Endothelial cell of umbilical vein (primary cell): Measurements from ENCODE around the gene STX16. TPM values are rescaled to one million over a fixed set of nuclear protein-coding genes. Genes with fewer than 3 reads are reported as not detected.

ENCODE experiments used
- BruUV-seq: library from RNA; stranded (reverse); fragments of 400-500 nt; replicated peaks from 2 replicates; lab custom pipeline; 2021; lab: Mats Ljungman, UMichigan
- CTCF ChIA-PET: fragments of 300-600, 350-600 bp; sonication (Branson Sonifier 250); formaldehyde crosslinking; loops from one replicate; lab custom pipeline; 2021; ENCODE audit warnings: antibody characterized with exemption, inconsistent platforms; lab: Charles Lee
- POLR2A ChIA-PET: fragments of 300-600, 350-600 bp; sonication (Branson Sonifier 250); formaldehyde crosslinking; loops from one replicate; lab custom pipeline; 2021; ENCODE audit warnings: antibody characterized with exemption, inconsistent platforms; lab: Charles Lee
- DNase-seq: peaks from one replicate; pipeline ENCODE4 v3.0.0-alpha.2; 2011; ENCODE audit warnings: low read depth, low spot score
- FAIRE-seq: peaks from 2 replicates; lab custom pipeline; 2011; peaks lifted over from hg19 to GRCh38; lab: Jason Lieb, UNC
- H2AFZ ChIP-seq: 2 replicates; pipeline ENCODE4 v1.6.0; 2012; ENCODE audit warnings: low read depth, low read length, control low read depth, inconsistent platforms
- H3K27ac ChIP-seq: 2 replicates; pipeline ENCODE4 v1.5.1; 2011; ENCODE audit warnings: low read depth, mild to moderate bottlenecking, control low read depth, low read length, moderate library complexity; ENCODE audit not compliant: insufficient read depth
- H3K27me3 ChIP-seq, 2 experiments: 2 replicates each; pipeline versions ENCODE4 v1.6.0 to v1.6.1; 2011; ENCODE audit warnings: low read length in 2 of 2, mixed read lengths in 1 of 2; ENCODE audit not compliant: control insufficient read depth in 2 of 2, insufficient read depth in 2 of 2
- H3K36me3 ChIP-seq, 2 experiments: 2 replicates in 1 of 2; 3 replicates in 1 of 2; pipeline ENCODE4 v1.5.1; 2011; ENCODE audit warnings: low read length in 2 of 2, mild to moderate bottlenecking in 1 of 2, moderate library complexity in 1 of 2; ENCODE audit not compliant: control insufficient read depth in 2 of 2, insufficient read depth in 2 of 2; ENCODE audit errors: extremely low read depth in 1 of 2
- H3K4me1 ChIP-seq: 3 replicates; pipeline ENCODE4 v1.5.1; 2011; ENCODE audit warnings: mild to moderate bottlenecking, low read length; ENCODE audit not compliant: control insufficient read depth, insufficient read depth; ENCODE audit errors: extremely low read depth
- H3K4me2 ChIP-seq: 2 replicates; pipeline ENCODE4 v1.6.1; 2011; ENCODE audit warnings: low read length, control low read depth, mixed read lengths; ENCODE audit not compliant: insufficient read depth
- H3K4me3 ChIP-seq, 3 experiments: fragments of 200-600 bp in 1 of 3; sonication (generic), shearing (Covaris generic) in 1 of 3; replicated peaks in 1 of 3; 2 replicates each; pipeline ENCODE4 v1.5.1; 2011 to 2016; ENCODE audit warnings: control low read depth in 3 of 3, low read length in 3 of 3, mild to moderate bottlenecking in 2 of 3, inconsistent platforms in 1 of 3, low read depth in 1 of 3, moderate library complexity in 1 of 3; ENCODE audit not compliant: insufficient read depth in 1 of 3
- H3K79me2 ChIP-seq: 2 replicates; pipeline ENCODE4 v1.6.0; 2012; ENCODE audit warnings: low read length, inconsistent platforms; ENCODE audit not compliant: control insufficient read depth, insufficient read depth
- H3K9ac ChIP-seq: replicated peaks from 2 replicates; pipeline ENCODE3; 2011; ENCODE audit warnings: low read length, control low read depth; ENCODE audit not compliant: insufficient read depth; ENCODE audit errors: extremely low read depth
- H3K9me1 ChIP-seq: replicated peaks from 3 replicates; pipeline ENCODE4 v1.6.0; 2011; ENCODE audit warnings: mild to moderate bottlenecking, low read length; ENCODE audit not compliant: control insufficient read depth, insufficient read depth; ENCODE audit errors: extremely low read depth
- H3K9me3 ChIP-seq: replicated peaks from 2 replicates; pipeline ENCODE4 v1.5.1; 2012; ENCODE audit warnings: low read length, inconsistent platforms; ENCODE audit not compliant: control insufficient read depth, insufficient read depth
- H4K20me1 ChIP-seq: replicated peaks from 2 replicates; pipeline ENCODE3; 2011; ENCODE audit warnings: mild to moderate bottlenecking, low read length; ENCODE audit not compliant: control insufficient read depth, insufficient read depth; ENCODE audit errors: extremely low read depth
- EZH2 ChIP-seq: IDR thresholded peaks from 2 replicates; pipeline ENCODE4 v1.6.1; 2012; ENCODE audit warnings: borderline replicate concordance, low read depth, mild to moderate bottlenecking, moderate library complexity, low read length, inconsistent platforms; ENCODE audit not compliant: severe bottlenecking
- FOS ChIP-seq: IDR thresholded peaks from 2 replicates; pipeline ENCODE4 v1.6.1; 2011; ENCODE audit warnings: mild to moderate bottlenecking, low read length, moderate library complexity, borderline replicate concordance; ENCODE audit not compliant: insufficient read depth
- GATA2 ChIP-seq: IDR thresholded peaks from 2 replicates; pipeline ENCODE4 v1.7.0; 2011; ENCODE audit warnings: low read depth, mild to moderate bottlenecking, moderate library complexity, mixed read lengths, low read length; ENCODE audit not compliant: insufficient read length, insufficient read depth
- JUN ChIP-seq: IDR thresholded peaks from 2 replicates; pipeline ENCODE4 v1.6.1; 2011; ENCODE audit warnings: borderline replicate concordance, low read depth; ENCODE audit not compliant: insufficient read length, insufficient read depth
- MYC ChIP-seq: IDR thresholded peaks from one replicate; pipeline ENCODE4 v1.6.1; 2011; ENCODE audit warnings: mild to moderate bottlenecking, low read depth, low read length
- POLR2A ChIP-seq: IDR thresholded peaks from 2 replicates; pipeline ENCODE4 v1.6.1; 2012; ENCODE audit warnings: low read depth, mild to moderate bottlenecking, control low read depth, low read length
- POLR2AphosphoS5 ChIP-seq: IDR thresholded peaks from 2 replicates; pipeline ENCODE4 v1.6.1; 2012; ENCODE audit warnings: low read depth, mild to moderate bottlenecking, control low read depth, low read length, moderate library complexity; ENCODE audit not compliant: insufficient read depth
- dilution Hi-C: fragments of 300-500 bp; cut with MboI; formaldehyde crosslinking; loops from one replicate; pipeline ENCODE4 v1.15.0; 2019; ENCODE audit warnings: low sequenced_read_pairs; ENCODE audit not compliant: extremely low pct_ligation_motif_present
- intact Hi-C: fragments of 100-400 bp; cut with micrococcal nuclease; formaldehyde crosslinking; loops from one replicate; pipeline ENCODE4 v1.10.0; 2022
- polyA plus RNA-seq, 4 experiments: library from polyadenylated mRNA; depleted of rRNA in 3 of 4; stranded (reverse) in 3 of 4; unstranded in 1 of 4; fragments of >200 nt; gene quantifications; 2 replicates each; pipeline versions ENCODE4 v1.2.1 to v1.2.3, GENCODE V29; 2011 to 2012; ENCODE audit warnings: missing spikeins in 1 of 4
- total RNA-seq: library from RNA; stranded (reverse); gene quantifications from 2 replicates; pipeline ENCODE4 v1.2.3, GENCODE V29; 2021
- TF ChIP-seq, protein P1 (sequence below): IDR thresholded peaks from 2 replicates; pipeline ENCODE4 v1.6.1; 2011; ENCODE audit not compliant: insufficient read depth, insufficient read length
- TF ChIP-seq, protein P2 (sequence below), 2 donors: IDR thresholded peaks; 1 replicate in 1 of 2; 2 replicates in 1 of 2; pipeline ENCODE4 v1.5.1; 2011; ENCODE audit warnings: low read length in 2 of 2, mild to moderate bottlenecking in 2 of 2, moderate library complexity in 2 of 2, control low read depth in 1 of 2, inconsistent platforms in 1 of 2, low read depth in 1 of 2; ENCODE audit not compliant: insufficient read depth in 1 of 2; ENCODE audit errors: extremely low read depth in 1 of 2

Gene STX16
- total and polyA plus RNA-seq, 2 donors (not counting 3 experiments of a cell fraction or from before 2014, with no cell fraction given), result 43.1 to 63.5 TPM

DNA sequence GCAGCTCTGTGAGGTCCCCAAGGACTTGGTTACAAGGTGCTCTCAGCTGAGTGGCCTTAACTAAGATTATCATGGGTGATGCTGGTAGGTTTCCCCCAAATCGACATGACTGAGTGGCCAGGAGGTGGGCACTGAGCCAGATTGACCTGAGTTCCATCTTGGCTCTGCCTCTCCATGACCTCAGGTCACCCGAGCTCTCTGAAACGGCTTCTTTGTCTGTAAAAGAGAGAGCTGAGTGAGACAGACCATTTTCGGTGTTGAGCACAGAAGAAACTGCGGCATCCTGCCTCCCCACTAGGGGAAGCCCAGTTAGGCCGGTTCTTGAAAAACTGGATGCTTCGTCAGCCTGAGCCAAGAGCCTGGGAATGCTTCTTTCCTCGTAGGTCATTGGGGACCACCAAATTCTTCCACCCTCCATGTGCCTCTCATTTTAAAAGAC lies 14.1 kb upstream of the STX16 start:
- Histone ChIP-seq H4K20me1 (no peaks in the 10 kb centered on the region), H3K36me3 (no peaks in the 10 kb centered on the region), H3K27me3 (peaks cover 7 to 8% of the 10 kb centered on the region in 2 experiments), H3K4me2 (no peak overlapping the region), H3K27ac (no peak overlapping the region), H3K4me3 (no peak overlapping the region), H3K79me2 (no peaks in the 10 kb centered on the region), H3K9me3 (no peaks in the 10 kb centered on the region), H3K4me1 (peaks cover 5% of the 10 kb centered on the region), H3K9ac (no peak overlapping the region), H3K9me1 (no peaks in the 10 kb centered on the region), H2AFZ (no peak overlapping the region)
- no TSS peak for BruUV-seq
- intact Hi-C loops, result no loop called here
- ChIA-PET POLR2A (no interaction called here), CTCF (interaction anchor here (1.2 to 1.4 kb wide), 2 partner anchors 11 to 14 kb away, joined by 4 to 7 read pairs; partner anchors contain the start of gene STX16)
- TF ChIP-seq GATA2 (no peak), FOS (no peak), POLR2A (no peak), EZH2 (no peak), POLR2AphosphoS5 (no peak), MYC (no peak), JUN (no peak)
- TF ChIP-seq, protein P1, sequence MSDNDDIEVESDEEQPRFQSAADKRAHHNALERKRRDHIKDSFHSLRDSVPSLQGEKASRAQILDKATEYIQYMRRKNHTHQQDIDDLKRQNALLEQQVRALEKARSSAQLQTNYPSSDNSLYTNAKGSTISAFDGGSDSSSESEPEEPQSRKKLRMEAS, result no peak
- TF ChIP-seq, protein P2, sequence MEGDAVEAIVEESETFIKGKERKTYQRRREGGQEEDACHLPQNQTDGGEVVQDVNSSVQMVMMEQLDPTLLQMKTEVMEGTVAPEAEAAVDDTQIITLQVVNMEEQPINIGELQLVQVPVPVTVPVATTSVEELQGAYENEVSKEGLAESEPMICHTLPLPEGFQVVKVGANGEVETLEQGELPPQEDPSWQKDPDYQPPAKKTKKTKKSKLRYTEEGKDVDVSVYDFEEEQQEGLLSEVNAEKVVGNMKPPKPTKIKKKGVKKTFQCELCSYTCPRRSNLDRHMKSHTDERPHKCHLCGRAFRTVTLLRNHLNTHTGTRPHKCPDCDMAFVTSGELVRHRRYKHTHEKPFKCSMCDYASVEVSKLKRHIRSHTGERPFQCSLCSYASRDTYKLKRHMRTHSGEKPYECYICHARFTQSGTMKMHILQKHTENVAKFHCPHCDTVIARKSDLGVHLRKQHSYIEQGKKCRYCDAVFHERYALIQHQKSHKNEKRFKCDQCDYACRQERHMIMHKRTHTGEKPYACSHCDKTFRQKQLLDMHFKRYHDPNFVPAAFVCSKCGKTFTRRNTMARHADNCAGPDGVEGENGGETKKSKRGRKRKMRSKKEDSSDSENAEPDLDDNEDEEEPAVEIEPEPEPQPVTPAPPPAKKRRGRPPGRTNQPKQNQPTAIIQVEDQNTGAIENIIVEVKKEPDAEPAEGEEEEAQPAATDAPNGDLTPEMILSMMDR (IDR thresholded peaks at IDR 0.05; ENCODE audit: extremely low read depth in 1 of 2, insufficient read depth in 1 of 2, low read depth in 1 of 2, low read length in 2 of 2), result no peak
- DNase-seq (no peak), FAIRE-seq (no peak)
- dilution Hi-C loops, result no loop called here
